ENCODE measurements around the gene PALLD. TPM values are rescaled to one million over a fixed set of nuclear protein-coding genes. Genes with fewer than 3 reads are reported as not detected.

Gene PALLD
- total and polyA plus RNA-seq, 3 donors from 2014 or later = 138 to 156 (median 146) TPM

DNA sequence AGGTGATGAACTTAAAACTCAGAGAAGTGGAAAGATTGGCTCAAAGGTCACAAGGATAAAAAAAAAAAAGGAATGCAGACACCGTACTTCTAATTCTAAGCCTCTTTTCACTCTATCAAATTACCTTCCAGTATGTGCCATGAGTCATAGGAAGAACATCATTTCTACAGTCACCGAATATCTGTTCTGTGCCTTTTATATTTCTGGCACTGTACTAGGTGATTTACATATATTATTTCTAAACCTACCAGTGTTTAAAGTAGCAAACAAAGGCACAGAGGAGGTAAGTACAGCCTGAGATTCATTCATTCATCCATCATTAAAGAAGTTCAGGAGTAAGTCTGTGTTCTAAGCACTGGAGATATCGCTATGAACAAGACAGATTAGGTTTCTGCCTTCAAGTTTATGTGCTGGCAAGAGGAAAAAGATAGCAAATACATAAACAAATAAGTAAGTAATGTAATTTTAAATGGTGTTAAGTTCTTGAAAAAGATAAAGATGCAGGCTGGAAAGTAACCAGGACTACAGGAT lies 65.3 kb downstream of the PALLD start:
- no peak for DNase-seq
- TF ChIP-seq POLR2A (IDR thresholded peaks at IDR 0.05) = no peak
- TF ChIP-seq, protein P1, sequence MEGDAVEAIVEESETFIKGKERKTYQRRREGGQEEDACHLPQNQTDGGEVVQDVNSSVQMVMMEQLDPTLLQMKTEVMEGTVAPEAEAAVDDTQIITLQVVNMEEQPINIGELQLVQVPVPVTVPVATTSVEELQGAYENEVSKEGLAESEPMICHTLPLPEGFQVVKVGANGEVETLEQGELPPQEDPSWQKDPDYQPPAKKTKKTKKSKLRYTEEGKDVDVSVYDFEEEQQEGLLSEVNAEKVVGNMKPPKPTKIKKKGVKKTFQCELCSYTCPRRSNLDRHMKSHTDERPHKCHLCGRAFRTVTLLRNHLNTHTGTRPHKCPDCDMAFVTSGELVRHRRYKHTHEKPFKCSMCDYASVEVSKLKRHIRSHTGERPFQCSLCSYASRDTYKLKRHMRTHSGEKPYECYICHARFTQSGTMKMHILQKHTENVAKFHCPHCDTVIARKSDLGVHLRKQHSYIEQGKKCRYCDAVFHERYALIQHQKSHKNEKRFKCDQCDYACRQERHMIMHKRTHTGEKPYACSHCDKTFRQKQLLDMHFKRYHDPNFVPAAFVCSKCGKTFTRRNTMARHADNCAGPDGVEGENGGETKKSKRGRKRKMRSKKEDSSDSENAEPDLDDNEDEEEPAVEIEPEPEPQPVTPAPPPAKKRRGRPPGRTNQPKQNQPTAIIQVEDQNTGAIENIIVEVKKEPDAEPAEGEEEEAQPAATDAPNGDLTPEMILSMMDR (IDR thresholded peaks at IDR 0.05) = no peak
- WGBS, 2 donors = 74 to 80% methylated on average over 3 of the region's 3 CpGs
- H3K9me3 ChIP-seq = no peaks in the 10 kb centered on the region
- no peaks in the 10 kb centered on the region for H3K36me3 ChIP-seq (ENCODE audit: low read depth, missing control alignments)
- H3K4me3 ChIP-seq = no peak overlapping the region
- H3K4me1 ChIP-seq = no peaks in the 10 kb centered on the region
- H3K27me3 ChIP-seq = no peaks in the 10 kb centered on the region
- no peak overlapping the region for H3K27ac ChIP-seq
- intact Hi-C loops (cut with DNase I; ENCODE audit: low total_unique reads) = no loop called here

DNA sequence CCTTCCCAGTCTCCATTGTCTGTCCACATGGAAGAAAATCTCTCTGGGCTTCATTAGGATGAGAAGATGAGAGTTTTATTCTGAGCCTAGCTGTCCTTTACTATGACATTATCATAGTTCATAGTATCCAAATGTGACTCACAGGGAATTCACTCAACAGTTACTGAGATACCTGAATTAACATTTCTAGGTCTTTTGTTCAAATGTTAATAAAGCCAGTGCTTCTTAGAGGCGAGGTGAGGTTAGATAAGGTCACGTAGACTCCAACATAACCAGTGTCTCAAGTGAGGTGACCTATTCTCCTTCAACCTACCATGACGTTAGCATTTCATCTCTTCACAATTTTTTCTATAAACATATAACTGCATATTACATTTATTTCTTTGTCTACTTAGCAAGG lies 67.2 kb downstream of the PALLD start:
- 87 to 94% methylated on average over 3 of the region's 3 CpGs for WGBS, 2 donors
- TF ChIP-seq, protein P1 (IDR thresholded peaks at IDR 0.05) = no peak
- no peak for TF ChIP-seq POLR2A (IDR thresholded peaks at IDR 0.05)

DNA sequence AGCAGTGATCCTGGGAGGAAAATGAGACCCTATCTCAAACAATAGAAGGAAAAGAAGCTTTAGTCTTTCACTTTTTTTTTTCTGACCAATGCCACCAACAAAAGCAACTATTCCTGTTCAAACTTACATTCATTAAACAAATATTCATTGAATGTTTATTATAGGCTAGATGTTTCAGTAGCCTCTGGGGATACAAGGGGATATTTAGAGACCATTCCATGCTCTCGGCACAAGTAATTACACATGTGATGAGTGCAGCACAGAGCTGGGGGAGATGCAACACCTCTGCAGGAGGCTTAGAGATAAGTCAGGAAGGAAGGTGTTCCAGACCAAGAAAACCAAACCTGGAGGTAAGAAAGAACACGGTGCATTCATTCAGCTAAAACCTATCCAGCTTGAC lies 68.3 kb downstream of the PALLD start:
- no peak for DNase-seq
- Histone ChIP-seq H3K27ac (no peak overlapping the region), H3K4me1 (no peaks in the 10 kb centered on the region), H3K27me3 (no peaks in the 10 kb centered on the region), H3K9me3 (no peaks in the 10 kb centered on the region), H3K36me3 (ENCODE audit: low read depth, missing control alignments) (no peaks in the 10 kb centered on the region), H3K4me3 (no peak overlapping the region)
- intact Hi-C loops (cut with DNase I; ENCODE audit: low total_unique reads) = no loop called here
- WGBS, 2 donors = 69 to 79% methylated on average over 2 of the region's 2 CpGs
- no peak for TF ChIP-seq POLR2A (IDR thresholded peaks at IDR 0.05)
- TF ChIP-seq, protein P1 (IDR thresholded peaks at IDR 0.05) = no peak

More for the DNA sequence above, 67.2 kb downstream of the PALLD start:
- no peak for DNase-seq
- Histone ChIP-seq H3K27me3 (no peaks in the 10 kb centered on the region), H3K9me3 (no peaks in the 10 kb centered on the region), H3K36me3 (ENCODE audit: low read depth, missing control alignments) (no peaks in the 10 kb centered on the region), H3K4me1 (no peaks in the 10 kb centered on the region), H3K4me3 (no peak overlapping the region), H3K27ac (no peak overlapping the region)
- intact Hi-C loops (cut with DNase I; ENCODE audit: low total_unique reads) = no loop called here

DNA sequence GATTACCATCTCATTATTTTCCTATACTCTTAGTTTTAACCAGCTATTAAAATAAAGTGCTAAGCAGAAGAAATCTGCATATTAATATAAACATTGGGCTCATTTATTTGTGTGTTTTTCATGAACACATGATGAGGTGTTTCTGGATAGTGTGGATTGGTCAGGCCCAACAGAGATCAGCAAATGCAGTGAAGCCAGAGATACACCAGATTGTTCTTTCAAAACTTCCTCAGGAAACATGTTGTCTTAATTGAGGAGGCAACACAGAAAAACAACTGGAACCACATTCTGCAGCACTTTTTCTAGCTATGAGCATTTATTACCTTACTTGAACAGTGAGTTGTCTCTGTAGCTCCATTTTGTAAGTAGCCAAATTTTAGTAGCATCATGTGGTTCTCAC lies 69.9 kb downstream of the PALLD start:
- TF ChIP-seq POLR2A (IDR thresholded peaks at IDR 0.05) = no peak
- TF ChIP-seq, protein P1 (IDR thresholded peaks at IDR 0.05) = no peak
- Histone ChIP-seq H3K27ac (no peak overlapping the region), H3K36me3 (ENCODE audit: low read depth, missing control alignments) (no peaks in the 10 kb centered on the region), H3K4me1 (no peaks in the 10 kb centered on the region), H3K9me3 (no peaks in the 10 kb centered on the region), H3K4me3 (no peak overlapping the region), H3K27me3 (no peaks in the 10 kb centered on the region)
- intact Hi-C loops (cut with DNase I; ENCODE audit: low total_unique reads) = no loop called here
- DNase-seq = no peak

Data from testis (tissue), 3 donors.